HG02571 (cell line): ENCODE results near the gene KRT83.

Experiments
- ATAC-seq: cut with Tn5 transposase; IDR thresholded peaks from one replicate; pipeline ENCODE4 v1.9.1; 2021; ENCODE audit warnings: mild to moderate bottlenecking, moderate library complexity; ENCODE audit not compliant: unreplicated experiment

The KRT83 gene

GRCh38 chr12:52320784-52321400, at the start of gene KRT83:
TSS of gene KRT83 (minus strand) at chr12:52321398. CDS start at chr12:52321335, 63 bp downstream.
- no peak for ATAC-seq

- no peak for ATAC-seq
Observed at GRCh38 chr12:52369809-52370208, 48.6 kb upstream of the KRT83 start.

DNA sequence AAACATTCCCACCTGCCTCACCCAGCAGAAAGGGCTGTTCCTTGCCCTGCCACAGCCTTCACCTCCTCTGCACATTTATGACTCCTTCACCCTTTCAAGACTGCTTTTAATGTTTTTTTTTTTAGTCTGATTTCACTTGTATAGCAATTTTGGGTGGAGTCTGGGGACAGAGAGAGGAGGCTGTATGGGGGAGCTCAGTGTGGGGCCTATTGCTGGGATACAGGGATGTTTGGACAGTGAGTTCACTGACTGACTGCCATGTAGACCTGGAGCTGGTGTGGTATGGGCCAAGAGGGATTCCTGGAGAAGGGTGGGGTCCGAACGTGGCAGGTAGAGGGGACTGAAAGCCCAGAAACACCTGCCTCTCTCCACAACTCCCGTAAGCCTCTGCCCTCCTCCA, 48.0 kb upstream of the KRT83 start:
- ATAC-seq, result no peak

GRCh38 chr12:52368508-52368907, 47.3 kb upstream of the KRT83 start:
- no peak for ATAC-seq

DNA sequence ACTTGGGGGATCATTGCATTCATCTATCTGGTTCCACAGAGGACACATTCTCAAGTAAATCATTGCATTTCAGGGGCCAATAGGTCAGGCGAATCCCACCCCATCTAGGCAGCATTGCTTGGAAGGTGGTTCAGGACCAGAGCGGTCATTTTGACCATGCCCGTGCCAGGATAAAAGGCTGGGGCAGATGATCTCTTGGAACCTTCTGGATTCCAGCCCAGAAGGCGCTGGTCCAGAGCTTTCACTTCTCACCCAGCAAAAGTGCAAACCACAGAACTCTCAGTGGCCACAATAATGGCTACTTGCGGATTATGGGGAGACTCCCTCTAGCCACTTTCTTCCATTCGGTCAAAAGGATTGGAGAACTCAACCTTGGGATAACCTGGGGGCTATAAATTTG, 46.7 kb upstream of the KRT83 start:
- ATAC-seq, result no peak

DNA sequence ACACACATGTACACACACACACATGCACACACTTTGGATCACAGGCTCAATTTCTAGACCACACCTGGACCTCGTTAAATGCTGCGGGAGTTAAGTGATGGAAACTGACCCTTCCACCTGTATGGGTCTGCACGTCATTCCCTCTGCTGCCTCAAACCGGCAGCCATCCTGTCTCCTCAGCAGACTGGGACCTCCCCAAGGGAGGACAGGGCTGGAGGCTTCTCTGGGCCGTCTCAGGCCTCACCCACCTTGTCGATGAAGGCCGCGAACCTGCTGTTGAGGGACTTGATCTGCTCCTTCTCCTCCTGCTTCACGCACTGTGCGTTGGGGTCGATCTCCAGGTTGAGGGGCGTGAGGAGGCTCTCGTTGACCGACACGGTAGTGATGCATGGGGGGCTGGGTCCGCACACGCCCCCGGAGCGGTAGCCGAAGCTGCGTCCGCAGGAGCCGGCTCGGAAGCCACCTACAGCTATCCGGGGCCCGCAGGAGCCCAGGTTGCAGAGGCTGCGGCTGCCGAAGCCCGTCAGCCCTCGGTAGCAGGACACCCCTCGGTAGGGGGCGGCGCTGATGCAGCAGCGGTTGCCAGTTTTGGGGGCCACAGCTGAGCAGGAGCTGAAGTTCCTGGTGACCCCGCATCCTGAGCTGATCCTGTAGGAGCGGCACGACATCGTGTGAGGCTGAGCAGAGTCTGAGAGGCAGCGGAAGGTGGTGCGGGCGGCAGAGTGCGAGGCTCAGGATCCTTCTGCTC, 45.7 kb upstream of the KRT83 start, which contains the start of gene KRT85:
Gene KRT85 (minus strand): TSS at position 744 of the 748 bp plus-strand sequence. CDS start 76 bp downstream, at position 668.
- ATAC-seq, result no peak

DNA sequence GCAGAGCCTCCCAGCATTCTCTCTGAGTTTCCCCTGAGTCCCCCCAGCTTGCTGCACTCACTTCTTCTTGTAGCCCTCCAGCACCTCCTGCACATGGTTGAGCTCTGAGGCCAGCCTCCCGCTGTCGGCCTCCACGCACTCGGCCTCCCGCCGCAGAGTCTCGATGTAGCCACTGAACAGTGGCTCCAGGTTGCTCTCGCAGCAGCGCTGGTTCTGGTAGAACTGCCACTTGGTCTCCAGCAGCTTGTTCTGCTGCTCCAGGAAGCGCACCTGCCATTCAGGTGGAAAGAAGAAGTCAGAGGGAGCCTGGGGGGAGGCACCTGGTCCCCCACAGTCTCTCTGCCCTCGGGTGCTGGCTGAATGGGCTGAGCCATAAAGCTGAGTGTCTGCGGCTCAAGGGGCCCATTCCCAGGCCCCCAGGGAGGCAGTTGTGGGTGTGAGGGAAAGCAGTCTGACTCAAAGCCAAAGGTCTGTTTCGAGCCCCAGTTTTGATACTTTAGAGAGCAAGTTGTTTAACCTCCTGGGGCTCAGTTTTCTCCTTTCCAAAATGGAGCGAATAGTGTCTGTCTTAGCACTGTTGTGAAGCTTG, 43.8 kb upstream of the KRT83 start:
- no peak for ATAC-seq

- ATAC-seq, result no peak
Observed at GRCh38 chr12:52364061-52364460, 42.9 kb upstream of the KRT83 start.

GRCh38 chr12:52363111-52363679, 42.0 kb upstream of the KRT83 start:
- ATAC-seq, result no peak

- ATAC-seq, result no peak
Observed at GRCh38 chr12:52362118-52362726, 41.0 kb upstream of the KRT83 start.

DNA sequence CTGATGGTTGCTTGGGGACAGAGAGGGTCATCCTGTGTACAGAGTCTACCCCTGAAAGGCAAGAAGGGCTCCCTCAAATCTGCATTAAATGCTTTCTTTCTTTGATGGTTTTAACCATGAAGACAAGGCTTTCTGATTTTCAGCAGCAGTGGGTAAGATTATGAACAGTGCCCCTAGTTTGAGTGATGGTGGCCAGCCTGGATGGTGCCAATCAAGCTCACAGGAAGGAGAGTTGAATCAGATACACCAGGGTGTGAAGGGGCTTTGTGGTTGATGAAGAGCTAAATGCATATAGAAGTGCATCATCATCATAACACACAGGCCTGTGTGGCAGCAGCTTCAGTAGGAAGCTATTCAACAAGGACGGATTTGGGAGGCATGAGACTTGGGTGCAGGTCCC, 40.4 kb upstream of the KRT83 start:
- no peak for ATAC-seq

- no peak for ATAC-seq
Observed at GRCh38 chr12:52360663-52361271, 39.6 kb upstream of the KRT83 start.

DNA sequence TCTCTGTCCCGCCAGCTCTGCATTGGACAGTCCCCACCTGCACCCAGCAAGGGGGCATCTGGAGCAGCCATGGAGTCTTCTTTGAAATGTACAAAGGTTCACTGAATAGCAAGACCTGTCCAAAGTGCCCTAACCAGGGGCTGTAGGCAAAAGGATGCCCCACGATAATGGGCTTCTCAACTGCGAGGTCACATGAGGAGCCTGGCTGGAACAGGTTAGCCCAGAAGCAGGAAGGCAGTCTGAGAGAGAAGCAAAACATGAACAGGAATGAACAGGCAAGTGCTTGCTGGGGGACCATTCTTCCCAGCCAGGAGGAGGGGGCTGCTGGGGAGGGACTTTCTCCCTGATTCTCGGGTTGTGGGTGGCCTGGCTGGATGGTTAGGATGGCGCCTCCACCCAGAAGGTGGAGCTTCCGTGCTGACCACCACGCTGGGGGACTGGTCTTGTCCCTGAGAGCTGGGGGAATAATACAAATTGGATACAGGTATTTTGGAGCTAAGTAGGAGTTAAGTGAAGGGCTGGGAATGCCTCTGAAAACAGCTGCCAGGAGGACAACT, 39.0 kb upstream of the KRT83 start:
- no peak for ATAC-seq

- no peak for ATAC-seq
Observed at GRCh38 chr12:52359621-52360061, 38.4 kb upstream of the KRT83 start.

- ATAC-seq, result peak; percentile 79
Observed at GRCh38 chr12:52358575-52359350, 37.6 kb upstream of the KRT83 start.

DNA sequence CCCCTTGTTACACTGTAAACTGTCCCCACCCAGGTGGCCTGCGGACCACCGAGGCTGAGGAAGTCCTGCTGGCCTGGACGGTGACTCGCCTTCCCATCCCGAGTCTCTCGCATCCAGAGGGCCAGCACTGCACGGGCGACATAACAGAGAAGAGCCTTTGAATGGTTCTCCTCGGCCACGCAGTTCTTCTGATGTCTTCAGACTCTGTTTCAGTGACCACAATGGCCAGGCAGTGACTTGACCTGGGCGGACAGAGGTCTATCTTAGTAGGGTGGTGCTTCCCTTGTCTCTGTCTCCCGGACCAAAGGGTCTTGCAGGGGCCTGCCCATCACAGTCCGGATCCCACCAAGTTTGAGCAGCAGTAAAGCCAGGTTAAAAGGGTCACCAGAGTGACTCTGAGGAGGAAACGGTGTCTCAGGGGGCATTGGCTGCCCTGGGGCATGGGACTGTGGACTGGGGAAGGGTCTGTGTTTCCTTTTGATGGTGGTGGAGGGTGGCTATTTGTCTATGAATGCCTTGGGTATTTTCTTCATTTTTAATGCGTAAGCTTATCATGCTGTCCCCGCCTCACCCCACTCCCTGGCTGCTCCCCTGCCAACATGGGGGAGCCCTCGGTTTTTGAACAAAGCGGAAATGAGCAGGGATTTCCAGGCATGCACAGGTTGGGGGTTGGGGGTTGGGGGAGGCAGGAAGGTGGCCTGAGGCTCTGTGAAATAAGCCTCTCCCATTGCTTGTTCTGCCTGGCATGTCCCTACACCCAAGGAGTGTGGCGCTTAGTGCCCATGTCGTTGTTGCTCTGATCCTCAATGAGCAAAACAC, 35.8 kb upstream of the KRT83 start:
- no peak for ATAC-seq

GRCh38 chr12:52356031-52356761, 35.0 kb upstream of the KRT83 start:
- ATAC-seq, result no peak

- ATAC-seq, result no peak
Observed at GRCh38 chr12:52355176-52355575, 34.0 kb upstream of the KRT83 start.
